ENCODE data around the gene IGSF3.
"Not testable (repeated sequence)": the region's sequence is repeated elsewhere in the genome, so short reads cannot be mapped to it uniquely, and the experiment has no call there.

The IGSF3 gene

GRCh38 chr1:116634386-116634785, 33.1 kb downstream of the IGSF3 start:
- not testable (repeated sequence) for H3K27me3 ChIP-seq (ENCODE audit: insufficient read depth, low read depth); H3K9ac ChIP-seq; H3K4me1 ChIP-seq (ENCODE audit: low read depth, poor library complexity, severe bottlenecking); H3K36me3 ChIP-seq (ENCODE audit: insufficient read depth); H2AFZ ChIP-seq (ENCODE audit: low read depth); H3K27ac ChIP-seq; H3K79me2 ChIP-seq (ENCODE audit: insufficient read depth, low read depth); H4K20me1 ChIP-seq (ENCODE audit: insufficient read depth); H3K4me3 ChIP-seq (IDR thresholded peaks at IDR 0.05; ENCODE audit: insufficient read depth, low read depth, low read length); H3K4me2 ChIP-seq

DNA sequence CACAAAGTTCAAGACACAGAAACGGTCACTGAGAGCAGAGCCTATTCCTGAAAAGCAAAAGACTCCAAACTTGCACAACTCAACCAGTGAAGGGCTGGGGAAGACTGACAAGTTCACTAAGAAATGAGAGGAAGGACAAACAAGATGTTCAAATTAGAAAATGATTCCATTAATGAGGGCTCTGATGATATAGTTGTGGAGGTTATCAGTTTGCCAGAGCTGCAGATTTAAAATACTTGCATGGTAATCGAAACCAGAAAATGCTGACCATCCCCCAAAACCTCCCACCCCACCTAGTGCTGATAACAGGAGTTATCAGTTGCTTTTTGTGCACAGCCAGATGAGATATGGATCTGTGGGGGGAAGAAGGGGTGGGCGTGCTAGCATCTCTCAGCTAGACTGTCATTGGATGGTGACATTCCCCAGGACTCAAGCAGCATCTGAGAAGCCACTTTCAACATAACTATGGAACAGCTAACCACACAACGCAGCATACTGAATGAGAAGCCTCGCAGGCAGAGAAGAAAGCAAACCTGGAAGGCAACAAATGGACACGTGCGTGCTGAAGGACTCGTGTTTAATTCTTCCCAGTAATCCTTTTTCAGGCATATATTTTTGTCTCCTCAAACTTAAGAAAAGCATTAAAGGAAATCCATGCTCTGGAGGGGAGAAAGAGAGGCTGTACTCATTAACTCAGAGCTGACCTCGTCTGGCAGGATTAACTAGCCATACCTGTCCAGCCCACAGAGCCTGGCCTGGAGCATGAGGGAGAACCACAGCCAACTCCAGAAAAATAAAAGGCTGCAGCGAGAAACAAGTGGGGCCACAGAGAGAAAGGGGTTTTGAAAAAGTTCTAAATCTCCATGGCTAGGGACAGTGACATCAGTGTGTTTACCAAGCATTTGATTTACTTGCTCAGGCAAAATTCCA, 35.3 kb downstream of the IGSF3 start:
- not testable (repeated sequence) for H3K79me2 ChIP-seq (ENCODE audit: insufficient read depth, low read depth); H4K20me1 ChIP-seq (ENCODE audit: insufficient read depth); H3K36me3 ChIP-seq (ENCODE audit: insufficient read depth); H3K4me1 ChIP-seq (ENCODE audit: low read depth, poor library complexity, severe bottlenecking); H3K4me3 ChIP-seq (IDR thresholded peaks at IDR 0.05; ENCODE audit: insufficient read depth, low read depth, low read length); H3K27me3 ChIP-seq (ENCODE audit: insufficient read depth, low read depth); H3K9ac ChIP-seq; H3K27ac ChIP-seq; H2AFZ ChIP-seq (ENCODE audit: low read depth); H3K4me2 ChIP-seq

DNA sequence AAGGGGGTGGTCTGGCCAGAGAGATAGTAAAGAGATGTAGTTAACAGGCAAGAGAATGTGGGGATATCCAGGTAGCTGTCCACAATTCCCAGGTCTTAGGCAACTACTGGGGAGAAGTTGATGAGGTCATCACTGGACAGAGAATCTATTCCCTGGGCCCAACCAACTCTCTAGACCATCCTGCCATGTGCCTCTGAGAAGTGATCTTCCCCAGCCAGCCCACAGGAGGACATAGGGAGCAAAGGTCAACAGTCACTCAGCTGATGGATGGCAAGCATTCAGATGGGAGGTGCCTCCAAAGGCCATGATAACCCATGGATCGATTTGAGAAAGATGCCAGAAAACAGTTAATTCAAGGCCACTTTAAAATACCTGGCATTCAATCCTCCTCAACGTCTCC, 36.0 kb downstream of the IGSF3 start:
- not testable (repeated sequence) for H2AFZ ChIP-seq (ENCODE audit: low read depth); H3K4me2 ChIP-seq; H4K20me1 ChIP-seq (ENCODE audit: insufficient read depth); H3K4me3 ChIP-seq (IDR thresholded peaks at IDR 0.05; ENCODE audit: insufficient read depth, low read depth, low read length); H3K79me2 ChIP-seq (ENCODE audit: insufficient read depth, low read depth); H3K9ac ChIP-seq; H3K4me1 ChIP-seq (ENCODE audit: low read depth, poor library complexity, severe bottlenecking); H3K27me3 ChIP-seq (ENCODE audit: insufficient read depth, low read depth); H3K27ac ChIP-seq; H3K36me3 ChIP-seq (ENCODE audit: insufficient read depth)

DNA sequence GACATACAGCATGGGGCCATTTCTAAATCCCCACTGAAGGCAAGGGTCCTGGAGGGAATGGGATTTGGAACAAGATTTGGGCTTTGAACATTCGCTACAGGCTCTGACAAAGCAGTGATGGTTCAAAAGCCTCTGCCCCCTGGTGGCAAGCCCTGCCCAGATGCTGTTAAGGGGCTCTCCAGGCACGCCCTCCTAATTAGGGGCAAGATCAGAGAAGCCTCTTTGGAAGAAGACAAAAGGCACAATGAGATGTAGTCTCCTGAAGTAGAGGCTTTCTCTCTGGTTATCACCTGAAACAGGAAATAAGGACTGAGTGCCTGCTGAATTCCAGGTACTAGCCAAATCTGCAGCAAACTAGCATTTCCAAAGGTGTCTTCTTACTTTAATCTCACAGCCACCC, 37.5 kb downstream of the IGSF3 start:
- H3K79me2 ChIP-seq (ENCODE audit: insufficient read depth, low read depth); H2AFZ ChIP-seq (ENCODE audit: low read depth); H3K27ac ChIP-seq; H3K4me1 ChIP-seq (ENCODE audit: low read depth, poor library complexity, severe bottlenecking); H3K27me3 ChIP-seq (ENCODE audit: insufficient read depth, low read depth); H3K4me2 ChIP-seq; H3K36me3 ChIP-seq (ENCODE audit: insufficient read depth); H4K20me1 ChIP-seq (ENCODE audit: insufficient read depth); H3K4me3 ChIP-seq (IDR thresholded peaks at IDR 0.05; ENCODE audit: insufficient read depth, low read depth, low read length); H3K9ac ChIP-seq: not testable (repeated sequence)

GRCh38 chr1:116629441-116629840, 38.1 kb downstream of the IGSF3 start:
- not testable (repeated sequence) for H3K9ac ChIP-seq; H2AFZ ChIP-seq (ENCODE audit: low read depth); H4K20me1 ChIP-seq (ENCODE audit: insufficient read depth); H3K27me3 ChIP-seq (ENCODE audit: insufficient read depth, low read depth); H3K36me3 ChIP-seq (ENCODE audit: insufficient read depth); H3K27ac ChIP-seq; H3K79me2 ChIP-seq (ENCODE audit: insufficient read depth, low read depth); H3K4me1 ChIP-seq (ENCODE audit: low read depth, poor library complexity, severe bottlenecking); H3K4me2 ChIP-seq; H3K4me3 ChIP-seq (IDR thresholded peaks at IDR 0.05; ENCODE audit: insufficient read depth, low read depth, low read length)

DNA sequence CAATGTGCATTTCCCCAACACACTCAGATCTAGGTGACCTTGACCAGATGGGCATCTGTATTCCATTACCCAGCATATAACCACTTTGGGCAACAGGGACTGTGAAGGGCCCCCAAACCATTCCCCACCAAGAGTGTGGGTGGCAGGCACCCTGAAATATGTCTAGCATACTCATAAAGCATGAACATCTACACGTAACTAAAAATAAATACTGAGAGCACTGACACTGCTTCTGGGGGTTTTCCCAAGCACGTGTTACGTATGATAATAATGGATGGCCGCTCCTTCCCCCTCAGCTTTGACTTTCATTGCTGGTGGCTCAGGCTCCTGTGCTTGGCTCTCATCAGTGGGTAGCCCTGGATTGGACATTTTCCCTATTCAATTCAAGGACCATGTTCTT, 39.1 kb downstream of the IGSF3 start:
- H3K4me3 ChIP-seq (IDR thresholded peaks at IDR 0.05; ENCODE audit: insufficient read depth, low read depth, low read length) = no peak overlapping the region
- H3K79me2 ChIP-seq (ENCODE audit: insufficient read depth, low read depth) = no peaks in the 10 kb centered on the region
- no peak overlapping the region for H2AFZ ChIP-seq (ENCODE audit: low read depth)
- no peaks in the 10 kb centered on the region for H3K27me3 ChIP-seq (ENCODE audit: insufficient read depth, low read depth)
- H3K4me2 ChIP-seq = no peak overlapping the region
- no peaks in the 10 kb centered on the region for H3K36me3 ChIP-seq (ENCODE audit: insufficient read depth)
- H3K27ac ChIP-seq = no peak overlapping the region
- H3K9ac ChIP-seq = no peak overlapping the region
- TF ChIP-seq CTCF (conservative IDR thresholded peaks at IDR 0.05; ENCODE audit: low read depth, low read length) = no peak
- no peaks in the 10 kb centered on the region for H3K4me1 ChIP-seq (ENCODE audit: low read depth, poor library complexity, severe bottlenecking)
- no peaks in the 10 kb centered on the region for H4K20me1 ChIP-seq (ENCODE audit: insufficient read depth)

- not testable (repeated sequence) for H3K4me3 ChIP-seq (IDR thresholded peaks at IDR 0.05; ENCODE audit: insufficient read depth, low read depth, low read length); H4K20me1 ChIP-seq (ENCODE audit: insufficient read depth); H3K36me3 ChIP-seq (ENCODE audit: insufficient read depth); H2AFZ ChIP-seq (ENCODE audit: low read depth); H3K79me2 ChIP-seq (ENCODE audit: insufficient read depth, low read depth); H3K27me3 ChIP-seq (ENCODE audit: insufficient read depth, low read depth); H3K4me2 ChIP-seq; H3K27ac ChIP-seq; H3K9ac ChIP-seq; H3K4me1 ChIP-seq (ENCODE audit: low read depth, poor library complexity, severe bottlenecking)
Observed at GRCh38 chr1:116627357-116627756, 40.2 kb downstream of the IGSF3 start.

DNA sequence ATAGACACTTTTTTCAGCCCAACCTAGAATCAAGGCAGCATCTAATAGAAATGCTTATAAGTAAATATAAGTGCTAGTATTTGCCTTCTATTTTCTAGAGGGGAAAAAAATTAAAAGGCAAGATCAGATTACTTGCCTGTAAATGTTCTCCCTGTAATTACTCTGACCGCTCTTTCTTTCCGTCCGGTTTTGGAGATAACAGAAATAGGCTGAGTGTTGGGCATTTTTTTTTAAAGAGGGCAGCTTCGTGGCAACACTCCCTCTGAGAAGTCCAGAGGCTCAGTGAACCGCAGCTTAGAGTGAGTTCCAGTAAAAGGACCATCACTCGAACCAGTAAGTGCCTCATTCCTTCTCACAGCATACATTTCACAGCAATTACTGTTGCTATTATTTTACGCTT, 40.6 kb downstream of the IGSF3 start:
- not testable (repeated sequence) for H3K27me3 ChIP-seq (ENCODE audit: insufficient read depth, low read depth); H3K79me2 ChIP-seq (ENCODE audit: insufficient read depth, low read depth); H3K27ac ChIP-seq; H3K9ac ChIP-seq; H3K4me2 ChIP-seq; H2AFZ ChIP-seq (ENCODE audit: low read depth); H3K4me3 ChIP-seq (IDR thresholded peaks at IDR 0.05; ENCODE audit: insufficient read depth, low read depth, low read length); H3K4me1 ChIP-seq (ENCODE audit: low read depth, poor library complexity, severe bottlenecking); H3K36me3 ChIP-seq (ENCODE audit: insufficient read depth); H4K20me1 ChIP-seq (ENCODE audit: insufficient read depth)

GRCh38 chr1:116625155-116625554, 42.4 kb downstream of the IGSF3 start:
- not testable (repeated sequence) for H3K4me3 ChIP-seq (IDR thresholded peaks at IDR 0.05; ENCODE audit: insufficient read depth, low read depth, low read length); H4K20me1 ChIP-seq (ENCODE audit: insufficient read depth); H3K27ac ChIP-seq; H3K79me2 ChIP-seq (ENCODE audit: insufficient read depth, low read depth); H3K4me2 ChIP-seq; H3K36me3 ChIP-seq (ENCODE audit: insufficient read depth); H2AFZ ChIP-seq (ENCODE audit: low read depth); H3K9ac ChIP-seq; H3K4me1 ChIP-seq (ENCODE audit: low read depth, poor library complexity, severe bottlenecking); H3K27me3 ChIP-seq (ENCODE audit: insufficient read depth, low read depth)

All from KMS-11 (cell line).